ENCODE data around the gene QRSL1. TPM values are rescaled to one million over a fixed set of nuclear protein-coding genes. Genes with fewer than 3 reads are reported as not detected.

QRSL1 gene
- total and polyA plus RNA-seq, 2 experiments from 2014 or later = 18.4 to 19.3 TPM

- Histone ChIP-seq H3K4me2 (no peak overlapping the region), H3K36me3 (ENCODE audit: insufficient read depth) (0 out of 2 replicates have a peak, but pooled peaks cover 6% of the 10 kb centered on the region), H3K9me2 (ENCODE audit: insufficient read depth) (no peaks in the 10 kb centered on the region), H3K27me3 (ENCODE audit: insufficient read depth) (no peaks in the 10 kb centered on the region), H3K4me3 (no peak overlapping the region), H4K20me1 (replicated peaks; ENCODE audit: insufficient read depth) (no peaks in the 10 kb centered on the region), H3K79me2 (replicated peaks; ENCODE audit: insufficient read depth) (peaks cover 93% of the 10 kb centered on the region), H3K4me1 (ENCODE audit: insufficient read depth) (no peaks in the 10 kb centered on the region), H2AFZ (no peak overlapping the region), H3K27ac (ENCODE audit: low read depth) (no peak overlapping the region), H3F3A (replicated peaks; ENCODE audit: low read depth) (no peaks in the 10 kb centered on the region)
- peaks cover 3% of the 10 kb centered on the region for H3K27me3 Mint-ChIP-seq (ENCODE audit: insufficient read depth, low read depth, poor library complexity)
- H3K36me3 Mint-ChIP-seq (ENCODE audit: low read depth) = peaks cover 26% of the 10 kb centered on the region
- TF ChIP-seq EZH2phosphoT487 (IDR thresholded peaks at IDR 0.05; ENCODE audit: unreplicated experiment) (no peak), ZNF114 (CRISPR knock-in tag; IDR thresholded peaks at IDR 0.05) (no peak), JUNB (IDR thresholded peaks at IDR 0.05; ENCODE audit: unreplicated experiment) (no peak), REST (IDR thresholded peaks at IDR 0.05; ENCODE audit: unreplicated experiment) (no peak), POLR2AphosphoS5 (IDR thresholded peaks at IDR 0.05; ENCODE audit: low read depth) (no peak), EZH2 (IDR thresholded peaks at IDR 0.05; ENCODE audit: low read depth, unreplicated experiment) (no peak), NANOG (IDR thresholded peaks at IDR 0.05; ENCODE audit: borderline replicate concordance) (no peak), ETS1 (IDR thresholded peaks at IDR 0.05) (no peak), STAT1 (IDR thresholded peaks at IDR 0.05; ENCODE audit: unreplicated experiment) (no peak), CREB1 (CRISPR knock-in tag; IDR thresholded peaks at IDR 0.05; ENCODE audit: low read depth) (no peak), ZNF331 (CRISPR knock-in tag; IDR thresholded peaks at IDR 0.05; ENCODE audit: low read depth) (no peak)
- TF ChIP-seq, protein P1, sequence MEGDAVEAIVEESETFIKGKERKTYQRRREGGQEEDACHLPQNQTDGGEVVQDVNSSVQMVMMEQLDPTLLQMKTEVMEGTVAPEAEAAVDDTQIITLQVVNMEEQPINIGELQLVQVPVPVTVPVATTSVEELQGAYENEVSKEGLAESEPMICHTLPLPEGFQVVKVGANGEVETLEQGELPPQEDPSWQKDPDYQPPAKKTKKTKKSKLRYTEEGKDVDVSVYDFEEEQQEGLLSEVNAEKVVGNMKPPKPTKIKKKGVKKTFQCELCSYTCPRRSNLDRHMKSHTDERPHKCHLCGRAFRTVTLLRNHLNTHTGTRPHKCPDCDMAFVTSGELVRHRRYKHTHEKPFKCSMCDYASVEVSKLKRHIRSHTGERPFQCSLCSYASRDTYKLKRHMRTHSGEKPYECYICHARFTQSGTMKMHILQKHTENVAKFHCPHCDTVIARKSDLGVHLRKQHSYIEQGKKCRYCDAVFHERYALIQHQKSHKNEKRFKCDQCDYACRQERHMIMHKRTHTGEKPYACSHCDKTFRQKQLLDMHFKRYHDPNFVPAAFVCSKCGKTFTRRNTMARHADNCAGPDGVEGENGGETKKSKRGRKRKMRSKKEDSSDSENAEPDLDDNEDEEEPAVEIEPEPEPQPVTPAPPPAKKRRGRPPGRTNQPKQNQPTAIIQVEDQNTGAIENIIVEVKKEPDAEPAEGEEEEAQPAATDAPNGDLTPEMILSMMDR (conservative IDR thresholded peaks at IDR 0.05; ENCODE audit: low read depth in 2 of 2) = no peak
- H3K4me1 Mint-ChIP-seq = peaks cover 31% of the 10 kb centered on the region
- DNase-seq (ENCODE audit: low spot score) (no peak), ATAC-seq (no peak; the same call in 2 of the 3 replicates)
- no peaks in the 10 kb centered on the region for H3K9me3 Mint-ChIP-seq
- H3K27ac Mint-ChIP-seq = no peak overlapping the region; the same call in 1 of the 2 replicates
- H3K4me3 Mint-ChIP-seq = no peak overlapping the region
These were observed 7.8 kb downstream of the QRSL1 start for GRCh38 chr6:106637051-106637716.
